Measurements from ENCODE around the gene UPF2. TPM values are rescaled to one million over a fixed set of nuclear protein-coding genes. Genes with fewer than 3 reads are reported as not detected.

The UPF2 gene
- polyA plus RNA-seq, 1 donor (not counting 4 experiments of a cell fraction or from before 2014, with no cell fraction given), result 20.3 TPM

- Histone ChIP-seq H3K9me1 (ENCODE audit: control insufficient read depth, extremely low read depth, insufficient read depth, low read length) (no peaks in the 10 kb centered on the region), H3K4me1 (ENCODE audit: control insufficient read depth, extremely low read depth, insufficient read depth, low read length) (peaks cover 16% of the 10 kb centered on the region), H2AFZ (ENCODE audit: control insufficient read depth, low read length) (peak within 1 kb of the TSS; percentile 55), H3K27me3 (ENCODE audit: control insufficient read depth, extremely low read depth, insufficient read depth, low read length) (no peaks in the 10 kb centered on the region), H4K20me1 (ENCODE audit: control insufficient read depth, extremely low read depth, insufficient read depth, low read length) (no peaks in the 10 kb centered on the region), H3K4me3 (ENCODE audit: control insufficient read depth in 2 of 3, extremely low read depth in 1 of 3, insufficient read depth in 2 of 3, low read depth in 1 of 3, low read length in 3 of 3) (peak within 1 kb of the TSS; percentile 86 to 95 (median 87)), H3K36me3 (ENCODE audit: control insufficient read depth in 2 of 2, extremely low read depth in 1 of 2, insufficient read depth in 2 of 2, low read length in 2 of 2) (no peaks in the 10 kb centered on the region), H3K27ac (ENCODE audit: control insufficient read depth, insufficient read depth, low read length) (peak within 1 kb of the TSS; percentile 79), H3K9me3 (ENCODE audit: control insufficient read depth, low read depth, low read length) (no peaks in the 10 kb centered on the region), H3K79me2 (ENCODE audit: control insufficient read depth, insufficient read depth, low read length) (peaks cover 17% of the 10 kb centered on the region), H3K9ac (ENCODE audit: control insufficient read depth, extremely low read depth, insufficient read depth, low read length) (peak within 1 kb of the TSS; percentile 89), H3K4me2 (ENCODE audit: control insufficient read depth, extremely low read depth, insufficient read depth, low read depth, low read length) (peak within 1 kb of the TSS; percentile 87)
- DNase-seq (ENCODE audit: low read depth, low spot score) (peak; percentile 85), FAIRE-seq (no peak)
- dilution Hi-C loops (cut with MboI; ENCODE audit: extremely low pct_ligation_motif_present, low sequenced_read_pairs), result no loop called here
- no peak for TF ChIP-seq EZH2 (IDR thresholded peaks at IDR 0.05; ENCODE audit: low read length)
- TF ChIP-seq CTCF (optimal IDR thresholded peaks at IDR 0.05 in 1 of 3, IDR thresholded peaks at IDR 0.05 in 1 of 3, conservative IDR thresholded peaks at IDR 0.05 in 1 of 3; ENCODE audit: extremely low read depth in 1 of 3, insufficient read depth in 2 of 3, low read length in 3 of 3), result peak; percentile 19 to 43 (median 33)
Measured at GRCh38 chr10:12068449-12069269, 26.1 kb upstream of the UPF2 start, which contains the start of gene DHTKD1. Gene DHTKD1 (plus strand): TSS chr10:12068954. CDS start chr10:12069034, 80 bp downstream.

DNA sequence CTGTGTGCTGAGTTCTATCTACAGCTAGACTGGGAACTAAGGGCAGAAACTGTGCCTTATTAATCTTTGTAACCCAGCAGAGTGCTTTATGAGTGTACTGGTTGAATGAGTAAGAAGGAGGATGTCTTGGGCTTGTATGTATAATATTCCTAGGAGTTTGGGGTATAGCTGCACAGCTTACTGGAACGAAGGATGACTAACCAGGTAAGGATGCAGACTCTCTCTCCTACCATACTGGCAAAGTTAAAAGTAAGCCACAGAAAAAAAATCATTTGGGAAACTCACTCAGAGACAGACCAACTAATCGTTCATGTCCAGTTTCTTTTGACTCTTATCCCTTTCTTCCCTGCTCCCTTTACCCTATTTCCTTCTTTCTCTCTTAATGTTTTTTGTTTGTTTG is 24.7 kb upstream of the UPF2 start:
- FAIRE-seq, result peak; percentile 34
- H3K79me2 ChIP-seq (ENCODE audit: control insufficient read depth, insufficient read depth, low read length), result peaks cover 17% of the 10 kb centered on the region
- H4K20me1 ChIP-seq (ENCODE audit: control insufficient read depth, extremely low read depth, insufficient read depth, low read length), result no peaks in the 10 kb centered on the region
- no peak overlapping the region for H3K9ac ChIP-seq (ENCODE audit: control insufficient read depth, extremely low read depth, insufficient read depth, low read length)
- no peak overlapping the region for H3K4me3 ChIP-seq (ENCODE audit: control insufficient read depth in 2 of 3, extremely low read depth in 1 of 3, insufficient read depth in 2 of 3, low read depth in 1 of 3, low read length in 3 of 3)
- no peaks in the 10 kb centered on the region for H3K36me3 ChIP-seq (ENCODE audit: control insufficient read depth in 2 of 2, extremely low read depth in 1 of 2, insufficient read depth in 2 of 2, low read length in 2 of 2)
- dilution Hi-C loops (cut with MboI; ENCODE audit: extremely low pct_ligation_motif_present, low sequenced_read_pairs), result no loop called here
- no peak for TF ChIP-seq EZH2 (IDR thresholded peaks at IDR 0.05; ENCODE audit: low read length)
- TF ChIP-seq CTCF (optimal IDR thresholded peaks at IDR 0.05 in 1 of 3, IDR thresholded peaks at IDR 0.05 in 1 of 3, conservative IDR thresholded peaks at IDR 0.05 in 1 of 3; ENCODE audit: extremely low read depth in 1 of 3, insufficient read depth in 2 of 3, low read length in 3 of 3), result no peak
- peak; percentile 53 for DNase-seq (ENCODE audit: low read depth, low spot score)
- peak overlapping the region; percentile 56 for H3K4me2 ChIP-seq (ENCODE audit: control insufficient read depth, extremely low read depth, insufficient read depth, low read depth, low read length)
- H3K27me3 ChIP-seq (ENCODE audit: control insufficient read depth, extremely low read depth, insufficient read depth, low read length), result no peaks in the 10 kb centered on the region
- peaks cover 16% of the 10 kb centered on the region for H3K4me1 ChIP-seq (ENCODE audit: control insufficient read depth, extremely low read depth, insufficient read depth, low read length)
- H3K27ac ChIP-seq (ENCODE audit: control insufficient read depth, insufficient read depth, low read length), result peak overlapping the region; percentile 31
- peak overlapping the region; percentile 66 for H2AFZ ChIP-seq (ENCODE audit: control insufficient read depth, low read length)
- no peaks in the 10 kb centered on the region for H3K9me1 ChIP-seq (ENCODE audit: control insufficient read depth, extremely low read depth, insufficient read depth, low read length)
- no peaks in the 10 kb centered on the region for H3K9me3 ChIP-seq (ENCODE audit: control insufficient read depth, low read depth, low read length)
